Muscle layer of duodenum (tissue), 2 donors: ENCODE results near the gene SAMD10.
"Not testable (repeated sequence)": the region's sequence is repeated elsewhere in the genome, so short reads cannot be mapped to it uniquely, and the experiment has no call there.

Experiments used
- H3K27ac ChIP-seq: one replicate; pipeline ENCODE4 v1.7.0; 2013; ENCODE audit warnings: mild to moderate bottlenecking, low read length
- H3K27me3 ChIP-seq: one replicate; pipeline ENCODE4 v1.7.0; 2013; ENCODE audit warnings: low read depth, mild to moderate bottlenecking, control low read depth, low read length
- H3K36me3 ChIP-seq, 2 donors: one replicate each; pipeline ENCODE4 v1.7.0; 2013; ENCODE audit warnings: low read length in 2 of 2, control low read depth in 1 of 2, mild to moderate bottlenecking in 1 of 2; ENCODE audit not compliant: insufficient read depth in 2 of 2, control insufficient read depth in 1 of 2
- H3K4me1 ChIP-seq, 2 donors: one replicate each; pipeline ENCODE4 v1.7.0; 2013; ENCODE audit warnings: low read length in 2 of 2, mild to moderate bottlenecking in 2 of 2, control low read depth in 1 of 2, moderate library complexity in 1 of 2; ENCODE audit not compliant: insufficient read depth in 2 of 2, control insufficient read depth in 1 of 2
- H3K4me3 ChIP-seq, 2 donors: one replicate each; pipeline ENCODE4 v1.7.0; 2013; ENCODE audit warnings: low read length in 2 of 2, low read depth in 1 of 2, mild to moderate bottlenecking in 1 of 2
- H3K9me3 ChIP-seq, 2 donors: one replicate each; pipeline ENCODE4 v1.7.0; 2013; ENCODE audit warnings: low read length in 2 of 2, control low read depth in 1 of 2, mild to moderate bottlenecking in 1 of 2; ENCODE audit not compliant: control insufficient read depth in 1 of 2
- donor health status: healthy.

Gene SAMD10

DNA sequence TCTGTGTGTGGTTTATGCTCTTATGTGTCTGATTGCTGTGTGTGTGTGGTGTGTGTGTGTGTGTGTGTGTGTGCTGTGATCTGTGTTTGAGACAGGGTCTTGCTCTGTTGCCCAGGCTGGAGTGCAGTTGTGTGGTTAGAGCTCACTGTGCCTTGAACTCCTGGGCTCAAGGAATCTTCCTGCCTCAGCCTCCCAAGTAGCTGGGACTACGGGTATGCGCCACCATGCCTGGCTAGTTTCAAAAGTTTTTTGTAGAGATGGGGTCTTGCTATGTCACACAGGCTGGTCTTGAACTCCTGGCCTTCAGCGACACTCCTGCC lies 6.3 kb downstream of the SAMD10 start:
- H3K36me3 ChIP-seq: no peaks in the 10 kb centered on the region
- peaks cover 6 to 24% of the 10 kb centered on the region in 2 donors for H3K4me1 ChIP-seq
- H3K27ac ChIP-seq: no peak overlapping the region
- no peaks in the 10 kb centered on the region for H3K9me3 ChIP-seq
- no peaks in the 10 kb centered on the region for H3K27me3 ChIP-seq
- no peak overlapping the region for H3K4me3 ChIP-seq

DNA sequence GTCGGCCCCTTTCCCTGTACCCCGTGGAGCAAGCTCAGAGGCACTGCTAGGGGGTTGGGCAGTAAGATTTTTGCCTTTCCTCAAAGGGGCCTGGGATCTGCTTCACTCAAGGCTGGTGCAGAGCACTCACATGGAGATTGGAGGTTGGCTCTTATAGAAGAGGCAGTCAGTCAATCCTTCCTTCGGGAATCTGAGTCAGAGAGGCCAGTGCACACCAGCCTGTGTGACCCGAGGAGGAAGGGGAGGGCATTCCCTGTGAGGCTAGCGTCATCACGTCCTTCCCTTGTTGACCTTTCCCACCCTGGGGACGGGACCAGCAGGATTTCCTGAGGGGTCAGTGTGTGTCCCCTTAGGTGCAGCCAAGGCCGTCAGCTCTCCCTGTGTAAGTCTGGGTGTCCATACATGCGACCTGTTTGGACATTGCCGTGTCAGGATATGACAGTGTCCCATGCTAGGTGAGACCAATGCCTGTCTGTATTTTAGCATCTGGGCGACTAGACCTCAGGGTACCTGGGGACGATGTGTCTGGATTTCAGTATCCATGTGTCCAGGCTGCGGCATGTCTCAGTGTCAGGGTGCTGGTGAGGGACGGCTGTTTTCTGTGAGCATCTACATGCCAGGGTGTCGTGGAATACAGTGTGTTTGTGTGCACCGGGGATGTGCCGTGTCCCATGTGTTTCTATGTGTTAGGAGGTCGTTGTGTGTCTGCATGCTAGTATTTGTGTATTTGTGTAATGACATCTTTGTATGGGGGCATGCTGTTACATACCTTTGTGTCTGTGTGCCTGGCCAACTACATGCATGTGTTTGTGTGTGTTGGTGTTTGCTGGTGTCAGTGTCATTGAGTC lies 6.9 kb downstream of the SAMD10 start:
- Histone ChIP-seq H3K9me3 (no peaks in the 10 kb centered on the region), H3K27ac (no peak overlapping the region), H3K36me3 (peaks cover 0 to 4% of the 10 kb centered on the region in 2 donors), H3K27me3 (no peaks in the 10 kb centered on the region), H3K4me1 (peaks cover 6 to 24% of the 10 kb centered on the region in 2 donors), H3K4me3 (no peak overlapping the region)

DNA sequence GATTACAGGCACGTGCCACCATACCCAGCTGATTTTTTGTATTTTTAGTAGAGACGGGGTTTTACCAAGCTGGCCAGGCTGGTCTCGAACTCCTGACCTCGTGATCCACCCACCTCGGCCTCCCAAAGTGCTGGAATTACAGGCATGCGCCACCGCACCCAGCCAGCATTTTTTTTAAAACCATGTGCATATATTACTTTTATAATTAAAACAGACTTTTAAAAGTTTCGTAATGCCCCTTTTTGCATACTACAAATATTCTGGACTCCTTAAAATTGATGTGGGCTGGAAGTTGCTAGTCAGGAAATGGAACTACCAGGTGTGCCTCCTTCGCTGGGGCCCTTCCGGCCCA lies 7.5 kb downstream of the SAMD10 start:
- H3K27ac ChIP-seq, H3K36me3 ChIP-seq, H3K9me3 ChIP-seq, H3K4me3 ChIP-seq, H3K27me3 ChIP-seq: not testable (repeated sequence)
- H3K4me1 ChIP-seq: peaks cover 6 to 24% of the 10 kb centered on the region in 2 donors

DNA sequence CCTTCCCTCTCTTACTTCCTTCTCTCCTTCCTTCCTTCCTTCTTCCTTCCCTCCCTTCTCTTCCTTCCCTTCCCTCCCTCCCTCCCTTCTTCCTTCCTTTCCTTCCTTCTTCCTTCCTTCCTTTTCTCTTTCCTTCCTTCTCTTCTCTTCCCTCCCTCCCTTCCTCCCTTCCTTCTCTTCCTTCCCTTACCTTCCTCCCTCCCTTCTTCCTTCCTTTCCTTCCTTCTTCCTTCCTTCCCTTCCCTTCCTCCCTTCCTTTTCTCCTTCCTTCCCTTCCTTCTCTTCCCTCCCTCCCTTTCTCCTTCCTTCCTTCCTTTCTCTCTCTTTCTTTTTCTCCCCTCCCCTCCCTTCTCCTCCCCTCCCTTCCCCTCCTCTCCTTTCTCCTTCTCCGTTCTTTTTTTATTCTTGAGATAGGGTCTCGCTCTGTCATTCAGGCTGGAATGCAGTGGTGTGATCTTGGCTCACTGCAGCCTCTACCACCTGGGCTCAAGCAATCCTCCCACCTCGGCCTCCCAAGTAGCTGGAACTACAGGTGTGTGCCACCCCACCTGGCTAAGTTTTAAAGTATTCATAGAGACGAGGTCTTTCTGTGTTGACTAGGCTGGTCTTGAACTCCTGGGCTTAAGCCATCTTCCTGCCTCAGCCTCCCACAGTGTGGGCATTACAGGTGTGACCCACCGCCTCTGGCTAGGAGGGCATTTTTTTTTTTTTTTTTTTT lies 8.6 kb downstream of the SAMD10 start:
- no peaks in the 10 kb centered on the region for H3K9me3 ChIP-seq
- H3K27me3 ChIP-seq: no peaks in the 10 kb centered on the region
- no peak overlapping the region for H3K27ac ChIP-seq
- H3K4me3 ChIP-seq: no peak overlapping the region
- H3K4me1 ChIP-seq: peaks cover 6 to 24% of the 10 kb centered on the region in 2 donors
- peaks cover 0 to 18% of the 10 kb centered on the region in 2 donors for H3K36me3 ChIP-seq

DNA sequence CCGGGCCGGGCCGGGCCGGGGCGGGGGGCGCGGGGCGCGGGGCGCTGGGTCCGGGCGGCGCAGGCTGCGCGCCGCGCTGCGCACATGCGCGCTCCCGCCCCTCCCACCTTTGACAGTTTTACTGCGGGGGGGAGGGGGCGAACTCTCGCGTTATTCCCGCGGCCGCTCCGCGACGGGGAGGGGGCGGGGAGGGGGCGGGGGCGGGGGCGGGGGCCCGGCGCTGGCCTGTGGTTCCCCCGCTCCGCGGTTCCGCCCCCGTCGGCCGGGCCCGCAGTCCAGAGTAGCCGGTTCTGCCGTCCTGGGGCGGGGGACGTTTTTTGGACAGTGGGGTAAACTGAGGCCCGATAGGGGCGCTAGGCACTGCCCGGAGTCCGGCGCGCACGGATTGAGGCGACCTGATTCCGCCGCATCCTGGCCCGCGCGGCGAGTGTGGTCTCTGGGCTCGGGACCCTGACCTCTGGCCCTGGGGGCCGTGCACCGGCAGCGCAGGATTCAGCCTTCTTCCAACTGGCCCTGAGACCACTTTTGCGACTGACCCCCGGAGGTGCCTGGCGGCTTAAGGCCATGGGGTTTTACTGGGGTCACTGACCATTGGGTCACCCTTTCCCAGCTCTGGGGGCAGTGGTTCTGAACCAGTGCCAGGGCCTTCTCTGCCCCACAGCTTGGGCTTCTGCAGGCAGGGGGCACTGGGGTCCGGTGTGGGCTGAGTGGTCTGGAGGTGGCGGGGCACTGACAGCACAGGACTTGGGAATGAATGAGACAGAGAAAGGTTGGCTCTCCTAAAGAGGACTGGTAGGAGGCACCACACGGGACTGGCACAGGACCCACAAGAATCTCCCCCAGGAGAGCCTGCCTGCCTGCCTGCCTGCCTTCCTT lies 9.4 kb downstream of the SAMD10 start, which contains the start of gene ZNF512B:
ZNF512B (minus strand) TSS at position 93 of the 876 bp plus-strand sequence. CDS start 1,980 bp downstream, outside the sequence.
- peak within 1 kb of the TSS; percentile 31 for H3K27ac ChIP-seq
- peak within 1 kb of the TSS; percentile 42 to 76 for H3K4me3 ChIP-seq
- H3K4me1 ChIP-seq: peaks cover 6 to 24% of the 10 kb centered on the region in 2 donors
- H3K9me3 ChIP-seq: no peaks in the 10 kb centered on the region
- H3K27me3 ChIP-seq: no peaks in the 10 kb centered on the region
- peaks cover 0 to 18% of the 10 kb centered on the region in 2 donors for H3K36me3 ChIP-seq

DNA sequence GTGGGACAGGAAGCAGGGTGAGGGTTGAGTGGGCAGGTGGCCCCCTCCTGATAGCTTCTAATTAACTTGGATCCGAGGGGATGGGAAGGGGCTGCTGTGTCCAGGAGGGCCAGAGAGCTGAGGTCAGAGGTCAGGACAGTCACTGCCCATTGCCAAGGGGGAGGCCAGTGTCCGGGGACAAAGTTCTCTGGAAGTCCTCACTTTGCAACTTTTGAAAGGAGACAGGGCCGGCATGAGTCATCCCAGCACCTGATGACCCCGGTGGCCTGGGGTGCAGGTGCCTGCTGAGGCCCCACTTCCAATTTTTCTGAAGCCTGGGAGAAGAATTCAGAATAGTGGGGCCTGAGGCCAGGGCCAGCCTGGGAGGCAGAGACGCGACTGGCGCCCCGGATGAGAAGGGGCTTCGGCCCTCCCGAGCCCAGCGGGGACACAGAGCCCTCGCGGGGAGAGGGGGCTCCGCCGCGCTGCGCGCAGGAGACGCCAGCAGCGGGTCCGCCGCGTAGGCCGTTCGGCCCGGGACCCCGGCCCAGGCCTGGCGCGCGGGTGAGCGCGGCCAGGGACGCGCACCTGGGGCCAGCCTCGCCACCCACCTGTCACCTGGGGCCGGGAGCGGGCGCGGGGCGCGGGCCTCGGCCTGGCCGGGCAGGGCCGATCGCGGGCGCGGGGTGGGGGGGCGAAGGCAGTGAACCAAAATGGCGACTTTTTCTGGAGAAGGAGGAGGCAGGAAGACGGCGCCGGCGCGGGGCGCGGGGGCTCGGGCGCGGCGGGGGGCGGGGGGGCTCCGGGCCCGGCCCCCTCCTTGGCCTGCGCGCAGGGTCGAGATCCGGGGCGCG lies 10.3 kb downstream of the SAMD10 start:
- no peaks in the 10 kb centered on the region for H3K27me3 ChIP-seq
- peak overlapping the region; percentile 42 to 76 for H3K4me3 ChIP-seq
- H3K27ac ChIP-seq: peak overlapping the region; percentile 31
- H3K36me3 ChIP-seq: peaks cover 0 to 22% of the 10 kb centered on the region in 2 donors
- H3K9me3 ChIP-seq: no peaks in the 10 kb centered on the region
- peaks cover 6 to 21% of the 10 kb centered on the region in 2 donors for H3K4me1 ChIP-seq

DNA sequence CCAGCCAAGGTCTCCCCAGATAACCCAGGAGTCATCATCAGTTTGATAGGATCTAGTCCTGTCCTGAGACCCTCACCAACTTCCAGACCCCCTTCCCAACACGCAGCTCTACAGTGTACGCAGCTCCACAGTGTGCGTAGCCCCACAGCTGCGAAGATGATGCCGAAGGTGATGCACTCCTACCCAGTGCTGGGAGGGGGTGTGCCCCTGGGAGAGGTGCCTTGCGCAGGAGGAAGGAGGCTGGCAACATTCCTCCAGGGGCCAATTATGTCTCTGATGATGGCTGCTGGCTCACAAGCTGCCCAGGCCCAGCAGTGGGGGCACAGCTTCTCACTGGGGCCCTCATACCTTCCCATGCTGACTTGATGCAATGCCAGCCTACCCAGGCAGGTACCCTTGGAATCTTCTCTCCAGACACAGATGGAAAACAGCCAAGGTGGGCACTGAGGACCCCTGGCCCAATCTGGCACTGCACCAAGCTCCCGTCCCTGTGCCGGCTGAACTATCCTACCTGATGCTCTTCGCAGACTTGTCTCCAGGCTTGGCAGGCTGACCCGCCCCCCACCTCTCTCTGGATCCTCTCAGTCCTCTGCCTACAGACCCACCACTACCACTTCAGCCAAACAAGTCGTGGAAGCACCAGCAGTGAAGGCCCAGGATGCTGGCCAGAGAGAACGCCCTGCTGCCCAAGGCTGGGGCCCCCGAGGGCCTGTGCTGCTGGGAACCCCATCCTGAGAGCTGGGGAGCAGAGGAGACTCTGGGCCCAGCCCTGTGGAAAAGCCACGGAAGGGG lies 11.1 kb downstream of the SAMD10 start:
- peaks cover 6 to 15% of the 10 kb centered on the region in 2 donors for H3K4me1 ChIP-seq
- H3K4me3 ChIP-seq: peak overlapping the region; percentile 42 to 76
- H3K27ac ChIP-seq: peak overlapping the region; percentile 31
- no peaks in the 10 kb centered on the region for H3K9me3 ChIP-seq
- H3K36me3 ChIP-seq: peaks cover 0 to 31% of the 10 kb centered on the region in 2 donors
- no peaks in the 10 kb centered on the region for H3K27me3 ChIP-seq

DNA sequence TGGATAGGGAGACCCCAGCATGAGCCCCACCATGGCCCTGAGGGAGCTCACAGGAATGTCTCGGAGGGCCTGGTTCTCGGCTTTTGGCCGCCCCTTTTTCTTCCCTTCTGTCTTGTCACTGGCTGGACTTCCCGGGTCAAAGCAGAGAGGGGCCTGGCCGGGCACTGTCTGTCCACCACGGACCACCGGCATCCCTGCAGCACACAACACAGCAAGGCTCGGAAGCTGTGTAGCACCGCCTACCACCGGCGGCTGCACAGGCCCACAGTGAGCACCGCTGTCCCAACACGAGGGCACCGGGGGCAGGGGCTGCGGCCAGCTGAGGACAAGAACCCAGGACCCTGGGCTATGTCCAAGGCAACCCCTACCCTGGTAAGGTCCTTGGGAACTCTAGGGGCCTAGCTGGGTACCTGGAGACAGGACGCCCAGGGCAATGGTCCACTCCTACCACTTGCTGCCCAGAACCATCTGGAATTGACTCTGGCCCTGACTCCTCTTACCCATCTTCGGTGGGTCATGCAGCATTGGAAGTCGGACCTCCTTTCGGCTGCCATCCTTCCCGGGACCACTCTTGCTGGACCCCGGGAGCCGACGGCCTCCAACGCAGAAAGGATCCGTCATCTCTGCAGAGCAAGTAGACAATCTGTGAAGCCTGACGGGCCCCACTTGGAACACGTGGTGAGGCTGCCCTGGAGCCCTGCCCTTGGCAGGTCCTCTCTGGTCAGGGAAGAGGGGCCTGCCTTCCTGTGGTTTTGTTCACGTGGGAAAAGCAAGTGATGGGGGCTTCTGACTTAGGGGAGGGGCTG lies 11.9 kb downstream of the SAMD10 start:
- Histone ChIP-seq H3K4me3 (no peak overlapping the region), H3K27ac (no peak overlapping the region), H3K9me3 (no peaks in the 10 kb centered on the region)

DNA sequence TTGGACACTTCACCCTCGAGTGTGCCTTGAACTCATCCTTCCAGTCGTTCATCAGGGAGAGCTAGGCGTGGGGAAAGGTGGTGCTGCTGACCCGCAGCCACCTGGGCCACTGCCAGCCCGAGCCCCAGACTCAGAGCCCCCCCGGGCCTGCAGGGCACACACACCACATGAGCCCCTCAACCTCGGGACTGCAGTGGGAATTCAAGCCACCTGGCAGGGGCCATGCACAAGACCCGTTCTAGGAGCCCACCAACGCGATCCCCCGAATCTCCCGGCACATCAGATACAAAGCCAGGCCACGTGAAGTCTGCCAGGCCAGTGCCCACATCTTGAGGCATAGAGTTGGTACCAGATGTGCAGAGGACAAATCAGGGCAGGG lies 12.5 kb downstream of the SAMD10 start:
- no peak overlapping the region for H3K27ac ChIP-seq

More for the DNA sequence above, 11.9 kb downstream of the SAMD10 start:
- Histone ChIP-seq H3K27me3 (no peaks in the 10 kb centered on the region), H3K4me1 (peaks cover 6 to 15% of the 10 kb centered on the region in 2 donors), H3K36me3 (peaks cover 0 to 39% of the 10 kb centered on the region in 2 donors)

More for the DNA sequence above, 12.5 kb downstream of the SAMD10 start:
- Histone ChIP-seq H3K27me3 (no peaks in the 10 kb centered on the region), H3K4me1 (peaks cover 6 to 15% of the 10 kb centered on the region in 2 donors), H3K4me3 (no peak overlapping the region), H3K9me3 (no peaks in the 10 kb centered on the region), H3K36me3 (peaks cover 0 to 44% of the 10 kb centered on the region in 2 donors)
